MCF 10A (cell line): ENCODE measurements around the gene H6PD. TPM values are rescaled to one million over a fixed set of nuclear protein-coding genes. Genes with fewer than 3 reads are reported as not detected.

ENCODE experiments used
- BruUV-seq: library from RNA; stranded (reverse); fragments of 400-500 nt; replicated peaks from 2 replicates; lab custom pipeline; 2021; lab: Mats Ljungman, UMichigan
- CTCF ChIA-PET: fragments of 300-600 bp; sonication (Branson Sonifier 250); formaldehyde crosslinking; extraction: SDS; loops from one replicate; lab custom pipeline; 2021; ENCODE audit warnings: antibody characterized with exemption, inconsistent platforms; lab: Yijun Ruan, JAX
- POLR2A ChIA-PET: fragments of 300-600, 350-650 bp; sonication (Branson Sonifier 250); formaldehyde crosslinking; extraction: SDS; loops from one replicate; lab custom pipeline; 2020; ENCODE audit warnings: antibody characterized with exemption, inconsistent platforms; lab: Yijun Ruan, JAX
- DNase-seq: peaks from one replicate; pipeline ENCODE4 v3.0.0-alpha.2; 2018; ENCODE audit not compliant: unreplicated experiment
- H3K27ac Mint-ChIP-seq: one replicate; pipeline ENCODE4 v1.8.0; 2022; ENCODE audit warnings: mild to moderate bottlenecking, low read depth, mixed read lengths; ENCODE audit not compliant: unreplicated experiment
- H3K27me3 Mint-ChIP-seq: one replicate; pipeline ENCODE4 v1.8.0; 2022; ENCODE audit warnings: mixed read lengths; ENCODE audit not compliant: insufficient read depth, unreplicated experiment
- H3K36me3 Mint-ChIP-seq: one replicate; pipeline ENCODE4 v1.8.0; 2022; ENCODE audit warnings: mild to moderate bottlenecking, moderate library complexity, mixed read lengths; ENCODE audit not compliant: insufficient read depth, unreplicated experiment
- H3K4me1 Mint-ChIP-seq: one replicate; pipeline ENCODE4 v1.8.0; 2022; ENCODE audit warnings: mixed read lengths; ENCODE audit not compliant: insufficient read depth, unreplicated experiment
- H3K4me3 Mint-ChIP-seq: one replicate; pipeline ENCODE4 v1.8.0; 2022; ENCODE audit warnings: mild to moderate bottlenecking, moderate library complexity, mixed read lengths; ENCODE audit not compliant: unreplicated experiment
- H3K9me3 Mint-ChIP-seq: one replicate; pipeline ENCODE4 v1.8.0; 2022; ENCODE audit warnings: mixed read lengths; ENCODE audit not compliant: unreplicated experiment
- CTCF ChIP-seq: fragments of 200-600 bp; IDR thresholded peaks from one replicate; pipeline ENCODE4 v1.8.0; 2022; ENCODE audit warnings: antibody characterized with exemption, mild to moderate bottlenecking; ENCODE audit not compliant: unreplicated experiment
- intact Hi-C: fragments of 100-400 bp; cut with micrococcal nuclease; formaldehyde crosslinking; loops from 2 replicates; pipeline ENCODE4 v1.14.1; 2022
- total RNA-seq: library from RNA; stranded (reverse); gene quantifications from 2 replicates; pipeline ENCODE4 v1.2.3, GENCODE V29; 2022

H6PD gene
- total RNA-seq, 1 experiment from 2014 or later: 23.6 TPM

DNA sequence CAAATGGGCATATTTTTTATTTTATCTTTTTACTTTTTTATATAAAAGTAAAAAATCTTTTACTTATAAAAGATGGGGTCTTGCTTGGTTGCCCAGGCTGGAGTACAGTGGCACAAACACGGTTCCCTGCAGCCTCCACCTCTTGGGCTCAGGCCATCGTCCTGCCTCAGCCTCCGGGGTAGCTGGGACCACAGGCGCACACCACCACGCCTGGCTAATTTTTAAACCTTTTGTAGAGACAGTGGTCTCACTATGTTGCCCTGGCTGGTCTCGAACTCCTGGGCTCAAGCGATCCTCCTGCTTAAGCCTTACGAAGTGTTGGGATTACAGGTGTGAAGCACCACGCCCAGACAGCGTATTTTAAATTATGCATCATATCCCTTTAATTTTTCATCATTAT, 986 bp downstream of the H6PD start:
- CTCF ChIA-PET: interaction anchor here (0.5 to 2.4 kb wide), 5 partner anchors 10 to 400 kb away, joined by 3 to 7 read pairs (median 4); no protein-coding TSS in a partner anchor
- no peak for DNase-seq

GRCh38 chr1:9238134-9238533, 3.6 kb downstream of the H6PD start:
- TF ChIP-seq CTCF: no peak
- Mint-ChIP-seq H3K27ac (no peak overlapping the region), H3K4me1 (peaks cover 27% of the 10 kb centered on the region), H3K36me3 (peaks cover 14% of the 10 kb centered on the region), H3K27me3 (no peaks in the 10 kb centered on the region), H3K9me3 (no peaks in the 10 kb centered on the region), H3K4me3 (no peak overlapping the region)
- no TSS peak for BruUV-seq
- intact Hi-C loops: no loop called here
- ChIA-PET CTCF (no interaction called here), POLR2A (no interaction called here)
- DNase-seq: no peak

More for the DNA sequence above, 986 bp downstream of the H6PD start:
- Mint-ChIP-seq H3K27me3 (no peaks in the 10 kb centered on the region), H3K27ac (peak overlapping the region; percentile 76), H3K9me3 (no peaks in the 10 kb centered on the region), H3K36me3 (peaks cover 14% of the 10 kb centered on the region), H3K4me1 (peaks cover 27% of the 10 kb centered on the region), H3K4me3 (peak overlapping the region; percentile 79)
- BruUV-seq: TSS peak; percentile 62
- no peak for TF ChIP-seq CTCF
- POLR2A ChIA-PET: interaction anchor here (1.0 to 3.1 kb wide), 5 partner anchors 35 to 354 kb away, joined by 3 to 15 read pairs (median 4); no protein-coding TSS in a partner anchor
- intact Hi-C loops: no loop called here

DNA sequence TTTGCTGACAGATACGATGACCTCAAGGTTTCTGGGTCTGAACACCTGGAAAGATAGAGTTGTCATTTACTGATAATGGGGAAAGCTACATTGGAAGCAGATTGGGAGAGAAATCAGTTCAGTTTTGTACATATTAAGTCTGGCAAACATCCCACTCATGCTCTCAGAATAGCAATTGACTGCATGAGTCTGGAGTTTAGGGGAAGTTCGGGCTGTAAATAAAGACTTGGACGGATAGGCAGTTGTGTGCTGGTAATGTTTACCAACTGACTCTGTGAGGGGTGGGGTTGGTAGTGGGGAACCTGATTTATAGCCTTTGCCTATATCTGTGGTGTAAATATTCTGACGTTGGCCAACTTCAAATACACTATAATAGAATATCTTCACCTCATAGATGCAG, 4.0 kb downstream of the H6PD start:
- Mint-ChIP-seq H3K27me3 (no peaks in the 10 kb centered on the region), H3K36me3 (peaks cover 14% of the 10 kb centered on the region), H3K4me3 (no peak overlapping the region), H3K9me3 (no peaks in the 10 kb centered on the region), H3K27ac (no peak overlapping the region), H3K4me1 (peaks cover 27% of the 10 kb centered on the region)
- TF ChIP-seq CTCF: no peak
- CTCF ChIA-PET: interaction anchor here (0.7 to 0.9 kb wide), 3 partner anchors 11 to 13 kb away, joined by 3 to 4 read pairs (median 4); no protein-coding TSS in a partner anchor
- BruUV-seq: no TSS peak
- intact Hi-C loops: no loop called here
- no peak for DNase-seq
- POLR2A ChIA-PET: no interaction called here

DNA sequence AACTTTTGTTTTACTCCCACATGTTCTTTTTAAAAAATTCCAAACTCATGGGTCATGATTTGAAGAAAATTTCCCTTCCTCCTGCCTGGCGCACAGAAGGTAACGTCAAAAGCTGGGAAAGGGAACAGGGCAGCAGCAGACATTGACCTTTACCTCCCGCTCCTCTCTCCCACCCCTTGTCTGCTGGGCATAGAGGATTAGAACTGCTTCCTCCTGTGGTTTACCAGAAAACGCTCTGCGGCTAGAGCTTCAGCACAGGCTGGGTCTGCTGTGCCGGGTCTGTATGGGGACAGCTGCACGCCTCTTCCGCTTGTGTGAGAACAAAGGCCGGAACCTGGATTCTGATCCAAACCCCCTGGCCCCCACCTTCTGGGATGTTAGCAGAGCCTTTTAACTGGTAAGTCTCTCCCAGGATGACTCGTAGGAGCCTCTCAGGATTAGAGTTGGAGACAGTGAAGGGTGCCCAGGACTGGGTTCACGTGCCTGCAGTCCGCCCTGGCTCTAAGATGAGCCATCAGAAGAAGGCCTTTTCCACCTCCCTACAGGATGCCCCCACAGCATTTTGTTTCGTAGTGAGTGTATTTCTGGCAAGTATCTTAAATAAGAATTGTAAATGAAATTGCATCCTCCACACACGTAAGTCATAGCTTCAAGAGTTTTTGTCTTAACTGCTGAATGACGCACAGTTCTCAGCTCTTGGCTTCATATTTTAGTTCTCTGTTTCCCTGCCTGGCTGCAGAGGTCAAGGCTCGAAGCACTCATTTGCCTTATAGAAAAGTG, 5.2 kb downstream of the H6PD start:
- H3K9me3 Mint-ChIP-seq: no peaks in the 10 kb centered on the region
- DNase-seq: peak; percentile 61
- no peak for TF ChIP-seq CTCF
- peaks cover 14% of the 10 kb centered on the region for H3K36me3 Mint-ChIP-seq
- BruUV-seq: no TSS peak
- H3K27ac Mint-ChIP-seq: no peak overlapping the region
- H3K4me1 Mint-ChIP-seq: peaks cover 32% of the 10 kb centered on the region
- no peak overlapping the region for H3K4me3 Mint-ChIP-seq
- POLR2A ChIA-PET: interaction anchor here (0.7 kb wide), 1 partner anchor 60 kb away, joined by 4 read pairs; no protein-coding TSS in a partner anchor
- CTCF ChIA-PET: no interaction called here
- intact Hi-C loops: no loop called here
- no peaks in the 10 kb centered on the region for H3K27me3 Mint-ChIP-seq
